ENCODE measurements around the gene CDK10. TPM values are rescaled to one million over a fixed set of nuclear protein-coding genes. Genes with fewer than 3 reads are reported as not detected.
"Not testable (repeated sequence)": the region's sequence is repeated elsewhere in the genome, so short reads cannot be mapped to it uniquely, and the experiment has no call there.

CDK10 gene
- total RNA-seq, 2 experiments from 2014 or later, result 76.0 to 77.1 TPM

GRCh38 chr16:89653656-89654295 lies 32.7 kb upstream of the CDK10 start:
- peaks cover 30% of the 10 kb centered on the region for H3K4me1 Mint-ChIP-seq (ENCODE audit: low read depth)
- CTCF ChIA-PET, result no interaction called here
- no peak for DNase-seq
- no peaks in the 10 kb centered on the region for H3K9me3 Mint-ChIP-seq (ENCODE audit: insufficient read depth)
- H3K27ac Mint-ChIP-seq, result no peak overlapping the region
- H3K36me3 Mint-ChIP-seq (ENCODE audit: low read depth), result peaks cover 30% of the 10 kb centered on the region
- H3K27me3 Mint-ChIP-seq (ENCODE audit: low read depth), result no peaks in the 10 kb centered on the region
- no peak overlapping the region for H3K4me3 Mint-ChIP-seq
- ATAC-seq, result no peak
- POLR2A ChIA-PET, result interaction anchor here (1.4 kb wide), 1 partner anchor 33 kb away, joined by 3 read pairs; the partner anchor contains the start of gene CDK10

GRCh38 chr16:89655062-89655643 lies 31.3 kb upstream of the CDK10 start:
- ChIA-PET CTCF (no interaction called here), POLR2A (interaction anchor here (1.1 kb wide), 1 partner anchor 206 kb away, joined by 3 read pairs; no protein-coding TSS in a partner anchor)
- Mint-ChIP-seq H3K27ac (peak overlapping the region; percentile 22), H3K36me3 (ENCODE audit: low read depth) (peaks cover 29% of the 10 kb centered on the region), H3K27me3 (ENCODE audit: low read depth) (no peaks in the 10 kb centered on the region), H3K4me1 (ENCODE audit: low read depth) (peaks cover 39% of the 10 kb centered on the region), H3K4me3 (peak overlapping the region; percentile 84), H3K9me3 (ENCODE audit: insufficient read depth) (no peaks in the 10 kb centered on the region)
- DNase-seq (no peak), ATAC-seq (no peak)

- ATAC-seq (no peak), DNase-seq (no peak)
- H3K4me1 Mint-ChIP-seq (ENCODE audit: low read depth), result peaks cover 43% of the 10 kb centered on the region
- H3K36me3 Mint-ChIP-seq (ENCODE audit: low read depth), result peaks cover 39% of the 10 kb centered on the region
- no peaks in the 10 kb centered on the region for H3K27me3 Mint-ChIP-seq (ENCODE audit: low read depth)
- H3K27ac Mint-ChIP-seq, result peak overlapping the region; percentile 78
- CTCF ChIA-PET, result interaction anchor here (2.6 kb wide), 1 partner anchor 44 kb away, joined by 13 read pairs; no protein-coding TSS in a partner anchor
- H3K4me3 Mint-ChIP-seq, result peak overlapping the region; percentile 84
- H3K9me3 Mint-ChIP-seq (ENCODE audit: insufficient read depth), result no peaks in the 10 kb centered on the region
- POLR2A ChIA-PET, result interaction anchor here (1.4 kb wide), 1 partner anchor 67 kb away, joined by 3 read pairs; no protein-coding TSS in a partner anchor
These were observed 29.9 kb upstream of the CDK10 start for GRCh38 chr16:89656435-89657121.

GRCh38 chr16:89657442-89658220 lies 28.9 kb upstream of the CDK10 start, which contains the start of the genes CHMP1A and SPATA33:
CHMP1A (minus strand) TSS chr16:89657708; CDS start chr16:89657588, 120 bp downstream.
SPATA33 (plus strand) TSS chr16:89657836; CDS start chr16:89657912, 76 bp downstream.
- DNase-seq (peak; percentile 93), ATAC-seq (peak; percentile 93)
- H3K4me3 Mint-ChIP-seq, result peak within 1 kb of the TSS; percentile 84
- H3K27me3 Mint-ChIP-seq (ENCODE audit: low read depth), result no peaks in the 10 kb centered on the region
- H3K27ac Mint-ChIP-seq, result peak within 1 kb of the TSS; percentile 78
- peaks cover 44% of the 10 kb centered on the region for H3K36me3 Mint-ChIP-seq (ENCODE audit: low read depth)
- POLR2A ChIA-PET, result interaction anchor here (0.6 to 1.9 kb wide), 4 partner anchors 13 to 417 kb away, joined by 3 to 7 read pairs (median 4); partner anchors contain the start of gene CDK10
- peaks cover 43% of the 10 kb centered on the region for H3K4me1 Mint-ChIP-seq (ENCODE audit: low read depth)
- no peaks in the 10 kb centered on the region for H3K9me3 Mint-ChIP-seq (ENCODE audit: insufficient read depth)
- CTCF ChIA-PET, result interaction anchor here (1.3 to 2.6 kb wide), 2 partner anchors 29 to 43 kb away, joined by 4 to 13 read pairs; partner anchors contain the start of gene CDK10

GRCh38 chr16:89658221-89658879 lies 28.1 kb upstream of the CDK10 start:
- peak; percentile 16 for ATAC-seq
- CTCF ChIA-PET, result interaction anchor here (0.9 to 2.6 kb wide), 4 partner anchors 21 to 93 kb away, joined by 3 to 13 read pairs (median 4); partner anchors contain the start of gene CDK10
- Mint-ChIP-seq H3K36me3 (ENCODE audit: low read depth) (peaks cover 46% of the 10 kb centered on the region), H3K27ac (peak overlapping the region; percentile 75), H3K4me3 (peak overlapping the region; percentile 84), H3K9me3 (ENCODE audit: insufficient read depth) (no peaks in the 10 kb centered on the region), H3K4me1 (ENCODE audit: low read depth) (peaks cover 43% of the 10 kb centered on the region), H3K27me3 (ENCODE audit: low read depth) (no peaks in the 10 kb centered on the region)
- DNase-seq, result no peak
- POLR2A ChIA-PET, result interaction anchor here (0.6 to 1.9 kb wide), 3 partner anchors 12 to 418 kb away, joined by 3 to 7 read pairs (median 4); partner anchors contain the start of gene CDK10

- DNase-seq (no peak), ATAC-seq (no peak)
- Mint-ChIP-seq H3K27me3 (ENCODE audit: low read depth) (no peaks in the 10 kb centered on the region), H3K4me1 (ENCODE audit: low read depth) (peaks cover 33% of the 10 kb centered on the region), H3K36me3 (ENCODE audit: low read depth) (peaks cover 51% of the 10 kb centered on the region), H3K4me3 (no peak overlapping the region), H3K9me3 (ENCODE audit: insufficient read depth) (no peaks in the 10 kb centered on the region), H3K27ac (no peak overlapping the region)
- ChIA-PET POLR2A (no interaction called here), CTCF (no interaction called here)
These were observed 26.3 kb upstream of the CDK10 start for GRCh38 chr16:89660146-89660545.

- ATAC-seq (no peak), DNase-seq (no peak)
- Mint-ChIP-seq H3K4me1 (ENCODE audit: low read depth) (peaks cover 22% of the 10 kb centered on the region), H3K36me3 (ENCODE audit: low read depth) (peaks cover 45% of the 10 kb centered on the region), H3K27ac (no peak overlapping the region), H3K4me3 (no peak overlapping the region), H3K9me3 (ENCODE audit: insufficient read depth) (no peaks in the 10 kb centered on the region), H3K27me3 (ENCODE audit: low read depth) (no peaks in the 10 kb centered on the region)
- CTCF ChIA-PET, result no interaction called here
- POLR2A ChIA-PET, result no interaction called here
These were observed 25.3 kb upstream of the CDK10 start for GRCh38 chr16:89661215-89661614.

GRCh38 chr16:89664238-89664637 lies 22.3 kb upstream of the CDK10 start:
- H3K27me3 Mint-ChIP-seq (ENCODE audit: low read depth); H3K27ac Mint-ChIP-seq; DNase-seq; H3K9me3 Mint-ChIP-seq (ENCODE audit: insufficient read depth); H3K4me3 Mint-ChIP-seq; ATAC-seq; POLR2A ChIA-PET: not testable (repeated sequence)
- Mint-ChIP-seq H3K36me3 (ENCODE audit: low read depth) (peaks cover 38% of the 10 kb centered on the region), H3K4me1 (ENCODE audit: low read depth) (peaks cover 22% of the 10 kb centered on the region)
- CTCF ChIA-PET, result interaction anchor here (0.7 kb wide), 1 partner anchor 64 kb away, joined by 3 read pairs; no protein-coding TSS in a partner anchor

GRCh38 chr16:89667000-89667399 lies 19.5 kb upstream of the CDK10 start:
- CTCF ChIA-PET; H3K27ac Mint-ChIP-seq; H3K27me3 Mint-ChIP-seq (ENCODE audit: low read depth); ATAC-seq; DNase-seq; H3K9me3 Mint-ChIP-seq (ENCODE audit: insufficient read depth); POLR2A ChIA-PET; H3K4me3 Mint-ChIP-seq: not testable (repeated sequence)
- Mint-ChIP-seq H3K36me3 (ENCODE audit: low read depth) (peaks cover 17% of the 10 kb centered on the region), H3K4me1 (ENCODE audit: low read depth) (peaks cover 12% of the 10 kb centered on the region)

- Mint-ChIP-seq H3K4me3 (no peak overlapping the region), H3K36me3 (ENCODE audit: low read depth) (peaks cover 14% of the 10 kb centered on the region), H3K4me1 (ENCODE audit: low read depth) (peaks cover 12% of the 10 kb centered on the region), H3K27me3 (ENCODE audit: low read depth) (no peaks in the 10 kb centered on the region), H3K27ac (no peak overlapping the region), H3K9me3 (ENCODE audit: insufficient read depth) (no peaks in the 10 kb centered on the region)
- POLR2A ChIA-PET, result no interaction called here
- CTCF ChIA-PET, result interaction anchor here (1.6 kb wide), 1 partner anchor 33 kb away, joined by 8 read pairs; the partner anchor contains the start of gene SPATA2L
- no peak for DNase-seq
- no peak for ATAC-seq
These were observed 18.9 kb upstream of the CDK10 start for GRCh38 chr16:89667633-89668032.

- Mint-ChIP-seq H3K27ac (no peak overlapping the region), H3K36me3 (ENCODE audit: low read depth) (peaks cover 9% of the 10 kb centered on the region), H3K4me3 (no peak overlapping the region), H3K9me3 (ENCODE audit: insufficient read depth) (no peaks in the 10 kb centered on the region), H3K4me1 (ENCODE audit: low read depth) (peaks cover 12% of the 10 kb centered on the region), H3K27me3 (ENCODE audit: low read depth) (no peaks in the 10 kb centered on the region)
- no peak for ATAC-seq
- POLR2A ChIA-PET, result no interaction called here
- CTCF ChIA-PET, result interaction anchor here (0.8 to 1.6 kb wide), 3 partner anchors 32 to 453 kb away, joined by 3 to 8 read pairs (median 3); partner anchors contain the start of gene SPATA2L
- DNase-seq, result no peak
These were observed 17.7 kb upstream of the CDK10 start for GRCh38 chr16:89668790-89669158.

All from activated CD8-positive, alpha-beta T cell treated with anti-CD3 and anti-CD28 coated beads, Interleukin-2, amount 10 ng/mL, durations not matched to agents 7 days and 5 days (primary cell).